Measurements from ENCODE around the gene TAP2.
"Not testable (repeated sequence)": the region's sequence is repeated elsewhere in the genome, so short reads cannot be mapped to it uniquely, and the experiment has no call there.

The TAP2 gene

GRCh38 chr6:32830936-32831335, 7.6 kb downstream of the TAP2 start:
- Mint-ChIP-seq H3K27ac (peak overlapping the region; percentile 70), H3K9me3 (ENCODE audit: low read depth) (no peaks in the 10 kb centered on the region), H3K27me3 (no peaks in the 10 kb centered on the region), H3K4me3 (no peak overlapping the region), H3K4me1 (ENCODE audit: low read depth) (peaks cover 68% of the 10 kb centered on the region), H3K36me3 (peaks cover 28% of the 10 kb centered on the region)

GRCh38 chr6:32830017-32830416, 8.5 kb downstream of the TAP2 start:
- Mint-ChIP-seq H3K4me1 (ENCODE audit: low read depth) (peaks cover 59% of the 10 kb centered on the region), H3K27me3 (no peaks in the 10 kb centered on the region), H3K9me3 (ENCODE audit: low read depth) (no peaks in the 10 kb centered on the region), H3K27ac (peak overlapping the region; percentile 66), H3K4me3 (no peak overlapping the region), H3K36me3 (peaks cover 22% of the 10 kb centered on the region)

GRCh38 chr6:32829495-32829894, 9.0 kb downstream of the TAP2 start:
- peak overlapping the region; percentile 22 for H3K27ac Mint-ChIP-seq
- peaks cover 19% of the 10 kb centered on the region for H3K36me3 Mint-ChIP-seq
- H3K4me1 Mint-ChIP-seq (ENCODE audit: low read depth): peaks cover 54% of the 10 kb centered on the region
- no peaks in the 10 kb centered on the region for H3K27me3 Mint-ChIP-seq
- H3K4me3 Mint-ChIP-seq: no peak overlapping the region
- no peaks in the 10 kb centered on the region for H3K9me3 Mint-ChIP-seq (ENCODE audit: low read depth)

GRCh38 chr6:32827025-32827424, 11.5 kb downstream of the TAP2 start:
- H3K9me3 Mint-ChIP-seq (ENCODE audit: low read depth): no peaks in the 10 kb centered on the region
- peaks cover 29% of the 10 kb centered on the region for H3K4me1 Mint-ChIP-seq (ENCODE audit: low read depth)
- no peak overlapping the region for H3K4me3 Mint-ChIP-seq
- peak overlapping the region; percentile 69 for H3K27ac Mint-ChIP-seq
- H3K27me3 Mint-ChIP-seq: no peaks in the 10 kb centered on the region
- H3K36me3 Mint-ChIP-seq: peaks cover 11% of the 10 kb centered on the region

- Mint-ChIP-seq H3K9me3 (ENCODE audit: low read depth) (no peaks in the 10 kb centered on the region), H3K36me3 (peaks cover 7% of the 10 kb centered on the region), H3K27me3 (no peaks in the 10 kb centered on the region), H3K27ac (peak overlapping the region; percentile 61), H3K4me3 (no peak overlapping the region), H3K4me1 (ENCODE audit: low read depth) (peaks cover 22% of the 10 kb centered on the region)
Measured at GRCh38 chr6:32825966-32826365, 12.6 kb downstream of the TAP2 start.

GRCh38 chr6:32819729-32820128, 18.8 kb downstream of the TAP2 start:
- no peaks in the 10 kb centered on the region for H3K9me3 Mint-ChIP-seq (ENCODE audit: low read depth)
- no peak overlapping the region for H3K27ac Mint-ChIP-seq
- H3K27me3 Mint-ChIP-seq: no peaks in the 10 kb centered on the region
- peaks cover 7% of the 10 kb centered on the region for H3K36me3 Mint-ChIP-seq
- no peak overlapping the region for H3K4me3 Mint-ChIP-seq
- H3K4me1 Mint-ChIP-seq (ENCODE audit: low read depth): peaks cover 2% of the 10 kb centered on the region

- no peak overlapping the region for H3K27ac Mint-ChIP-seq
Measured at GRCh38 chr6:32818867-32819266, 19.7 kb downstream of the TAP2 start.

GRCh38 chr6:32816746-32817204, 21.8 kb downstream of the TAP2 start, which contains the start of gene HLA-DOB:
Gene HLA-DOB, minus strand, starts transcription at chr6:32817002. Its CDS starts 51 bp downstream, at chr6:32816951.
- Mint-ChIP-seq H3K9me3 (ENCODE audit: low read depth) (no peaks in the 10 kb centered on the region), H3K27ac (no peak within 1 kb of the TSS), H3K4me3 (no peak within 1 kb of the TSS), H3K36me3 (peaks cover 14% of the 10 kb centered on the region), H3K4me1 (ENCODE audit: low read depth) (peaks cover 2% of the 10 kb centered on the region), H3K27me3 (no peaks in the 10 kb centered on the region)

More at GRCh38 chr6:32818867-32819266, 19.7 kb downstream of the TAP2 start:
- H3K9me3 Mint-ChIP-seq (ENCODE audit: low read depth): no peaks in the 10 kb centered on the region
- H3K27me3 Mint-ChIP-seq: no peaks in the 10 kb centered on the region
- H3K4me3 Mint-ChIP-seq: no peak overlapping the region
- peaks cover 2% of the 10 kb centered on the region for H3K4me1 Mint-ChIP-seq (ENCODE audit: low read depth)
- H3K36me3 Mint-ChIP-seq: peaks cover 10% of the 10 kb centered on the region

- Mint-ChIP-seq H3K27me3 (no peaks in the 10 kb centered on the region), H3K27ac (no peak overlapping the region), H3K36me3 (peaks cover 14% of the 10 kb centered on the region), H3K9me3 (ENCODE audit: low read depth) (no peaks in the 10 kb centered on the region), H3K4me1 (ENCODE audit: low read depth) (peaks cover 2% of the 10 kb centered on the region), H3K4me3 (no peak overlapping the region)
Measured at GRCh38 chr6:32815996-32816395, 22.5 kb downstream of the TAP2 start.

- H3K27ac Mint-ChIP-seq: no peak overlapping the region
Measured at GRCh38 chr6:32815115-32815514, 23.4 kb downstream of the TAP2 start.

GRCh38 chr6:32814145-32814544, 24.4 kb downstream of the TAP2 start:
- H3K4me1 Mint-ChIP-seq (ENCODE audit: low read depth): peaks cover 2% of the 10 kb centered on the region
- no peaks in the 10 kb centered on the region for H3K27me3 Mint-ChIP-seq
- peaks cover 11% of the 10 kb centered on the region for H3K36me3 Mint-ChIP-seq
- H3K9me3 Mint-ChIP-seq (ENCODE audit: low read depth): no peaks in the 10 kb centered on the region
- no peak overlapping the region for H3K27ac Mint-ChIP-seq
- H3K4me3 Mint-ChIP-seq: no peak overlapping the region

More at GRCh38 chr6:32815115-32815514, 23.4 kb downstream of the TAP2 start:
- Mint-ChIP-seq H3K36me3 (peaks cover 14% of the 10 kb centered on the region), H3K4me1 (ENCODE audit: low read depth) (peaks cover 2% of the 10 kb centered on the region), H3K4me3 (no peak overlapping the region), H3K27me3 (no peaks in the 10 kb centered on the region), H3K9me3 (ENCODE audit: low read depth) (no peaks in the 10 kb centered on the region)

GRCh38 chr6:32809171-32809570, 29.4 kb downstream of the TAP2 start:
- Mint-ChIP-seq H3K36me3 (peaks cover 12% of the 10 kb centered on the region), H3K27me3 (peaks cover 9% of the 10 kb centered on the region), H3K4me1 (ENCODE audit: low read depth) (peaks cover 13% of the 10 kb centered on the region), H3K27ac (no peak overlapping the region), H3K4me3 (no peak overlapping the region), H3K9me3 (ENCODE audit: low read depth) (no peaks in the 10 kb centered on the region)

GRCh38 chr6:32807020-32807580, 31.4 kb downstream of the TAP2 start:
- H3K9me3 Mint-ChIP-seq (ENCODE audit: low read depth): no peaks in the 10 kb centered on the region
- no peak overlapping the region for H3K27ac Mint-ChIP-seq
- peaks cover 20% of the 10 kb centered on the region for H3K27me3 Mint-ChIP-seq
- H3K4me1 Mint-ChIP-seq (ENCODE audit: low read depth): peaks cover 13% of the 10 kb centered on the region
- H3K36me3 Mint-ChIP-seq: peaks cover 5% of the 10 kb centered on the region
- H3K4me3 Mint-ChIP-seq: no peak overlapping the region

- Mint-ChIP-seq H3K27me3 (peaks cover 22% of the 10 kb centered on the region), H3K4me1 (ENCODE audit: low read depth) (peaks cover 13% of the 10 kb centered on the region)
- H3K27ac Mint-ChIP-seq; H3K9me3 Mint-ChIP-seq (ENCODE audit: low read depth); H3K36me3 Mint-ChIP-seq; H3K4me3 Mint-ChIP-seq: not testable (repeated sequence)
Measured at GRCh38 chr6:32805404-32805803, 33.1 kb downstream of the TAP2 start.

- peaks cover 13% of the 10 kb centered on the region for H3K4me1 Mint-ChIP-seq (ENCODE audit: low read depth)
- no peak overlapping the region for H3K4me3 Mint-ChIP-seq
- H3K36me3 Mint-ChIP-seq: peaks cover 13% of the 10 kb centered on the region
- no peak overlapping the region for H3K27ac Mint-ChIP-seq
- peaks cover 7% of the 10 kb centered on the region for H3K9me3 Mint-ChIP-seq (ENCODE audit: low read depth)
- peaks cover 31% of the 10 kb centered on the region for H3K27me3 Mint-ChIP-seq
Measured at GRCh38 chr6:32803416-32803815, 35.1 kb downstream of the TAP2 start.

GRCh38 chr6:32799740-32800139, 38.8 kb downstream of the TAP2 start:
- H3K27me3 Mint-ChIP-seq: peaks cover 35% of the 10 kb centered on the region
- H3K27ac Mint-ChIP-seq: no peak overlapping the region
- peaks cover 8% of the 10 kb centered on the region for H3K9me3 Mint-ChIP-seq (ENCODE audit: low read depth)
- peaks cover 14% of the 10 kb centered on the region for H3K4me1 Mint-ChIP-seq (ENCODE audit: low read depth)
- H3K4me3 Mint-ChIP-seq: no peak overlapping the region
- H3K36me3 Mint-ChIP-seq: peaks cover 11% of the 10 kb centered on the region
